AG09319 (cell line): ENCODE measurements around the gene CNOT8.
"Not testable (repeated sequence)": the region's sequence is repeated elsewhere in the genome, so short reads cannot be mapped to it uniquely, and the experiment has no call there.

Experiments
- DNase-seq: peaks from one replicate; pipeline ENCODE4 v3.0.0-alpha.2; 2010; ENCODE audit warnings: low read depth; ENCODE audit errors: extremely low read depth
- TF ChIP-seq, protein P1 (sequence below): IDR thresholded peaks from 2 replicates; pipeline ENCODE4 v1.5.1; 2011; ENCODE audit warnings: low read depth, mild to moderate bottlenecking, inconsistent platforms, low read length, moderate library complexity

The CNOT8 gene

GRCh38 chr5:154816891-154817492, 41.4 kb upstream of the CNOT8 start:
- no peak for DNase-seq
- TF ChIP-seq, protein P1, sequence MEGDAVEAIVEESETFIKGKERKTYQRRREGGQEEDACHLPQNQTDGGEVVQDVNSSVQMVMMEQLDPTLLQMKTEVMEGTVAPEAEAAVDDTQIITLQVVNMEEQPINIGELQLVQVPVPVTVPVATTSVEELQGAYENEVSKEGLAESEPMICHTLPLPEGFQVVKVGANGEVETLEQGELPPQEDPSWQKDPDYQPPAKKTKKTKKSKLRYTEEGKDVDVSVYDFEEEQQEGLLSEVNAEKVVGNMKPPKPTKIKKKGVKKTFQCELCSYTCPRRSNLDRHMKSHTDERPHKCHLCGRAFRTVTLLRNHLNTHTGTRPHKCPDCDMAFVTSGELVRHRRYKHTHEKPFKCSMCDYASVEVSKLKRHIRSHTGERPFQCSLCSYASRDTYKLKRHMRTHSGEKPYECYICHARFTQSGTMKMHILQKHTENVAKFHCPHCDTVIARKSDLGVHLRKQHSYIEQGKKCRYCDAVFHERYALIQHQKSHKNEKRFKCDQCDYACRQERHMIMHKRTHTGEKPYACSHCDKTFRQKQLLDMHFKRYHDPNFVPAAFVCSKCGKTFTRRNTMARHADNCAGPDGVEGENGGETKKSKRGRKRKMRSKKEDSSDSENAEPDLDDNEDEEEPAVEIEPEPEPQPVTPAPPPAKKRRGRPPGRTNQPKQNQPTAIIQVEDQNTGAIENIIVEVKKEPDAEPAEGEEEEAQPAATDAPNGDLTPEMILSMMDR: no peak

DNA sequence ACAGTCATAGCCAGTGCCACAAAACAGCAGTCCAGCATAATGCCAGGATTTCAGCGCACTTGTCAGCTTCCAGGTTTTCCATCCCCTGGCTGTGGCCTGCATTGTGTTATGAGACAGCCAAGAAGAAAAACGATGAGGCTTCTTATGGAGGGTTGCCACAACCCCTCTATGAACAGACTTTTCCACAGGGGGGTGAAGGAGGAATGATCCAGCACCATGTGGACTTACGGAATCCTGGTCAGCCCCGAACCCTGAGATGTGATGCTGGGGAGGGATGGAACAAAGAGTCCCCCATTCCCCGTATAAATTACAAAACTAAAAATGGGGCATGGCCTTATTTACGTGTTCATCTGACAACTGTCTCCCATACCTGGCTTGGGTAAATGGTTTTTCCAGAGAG, 40.6 kb upstream of the CNOT8 start:
- DNase-seq: no peak
- TF ChIP-seq, protein P1: no peak

GRCh38 chr5:154818471-154819116, 39.8 kb upstream of the CNOT8 start:
- no peak for DNase-seq
- TF ChIP-seq, protein P1: no peak

DNA sequence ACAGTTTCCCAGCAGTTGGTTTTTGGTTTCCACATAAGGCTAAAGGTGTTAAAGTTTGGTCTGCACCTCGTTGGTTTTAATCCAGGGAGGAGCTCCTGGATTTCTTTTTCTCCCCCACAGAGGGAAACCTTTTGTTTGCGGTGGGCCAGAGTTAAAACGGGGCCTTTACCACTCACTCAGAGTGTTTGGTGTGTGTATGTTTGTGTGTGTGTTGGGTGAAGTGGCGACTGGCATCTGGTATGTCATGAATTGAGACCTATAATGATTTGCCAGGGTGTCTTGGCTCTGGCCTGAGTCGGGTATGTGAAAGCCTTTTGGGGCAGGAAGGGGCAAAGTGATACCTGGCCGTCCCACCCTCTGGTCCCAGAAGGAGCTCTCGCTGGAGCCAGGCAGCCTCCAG, 38.9 kb upstream of the CNOT8 start:
- DNase-seq: no peak
- TF ChIP-seq, protein P1: no peak

- no peak for DNase-seq
- TF ChIP-seq, protein P1: no peak
Observed at GRCh38 chr5:154820383-154820782, 38.0 kb upstream of the CNOT8 start.

DNA sequence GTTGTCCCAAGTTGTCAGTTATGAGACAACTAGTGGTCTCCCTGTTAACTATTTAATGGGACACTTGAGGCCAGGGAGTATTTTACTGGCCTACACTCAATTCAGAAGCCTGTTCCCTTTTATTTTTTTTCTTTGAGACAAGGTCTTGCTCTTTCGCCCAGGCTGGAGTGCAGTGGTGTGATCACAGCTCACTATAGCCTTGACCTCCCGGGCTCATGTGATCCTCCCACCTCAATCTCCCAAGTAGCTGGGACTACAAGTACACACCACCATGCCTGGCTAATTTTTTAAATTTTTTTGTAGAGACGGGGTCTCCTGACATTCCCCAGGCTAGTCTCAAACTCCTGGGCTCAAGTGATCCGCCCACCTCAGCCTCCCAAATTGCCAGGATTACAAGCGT, 35.5 kb upstream of the CNOT8 start:
- DNase-seq: not testable (repeated sequence)

DNA sequence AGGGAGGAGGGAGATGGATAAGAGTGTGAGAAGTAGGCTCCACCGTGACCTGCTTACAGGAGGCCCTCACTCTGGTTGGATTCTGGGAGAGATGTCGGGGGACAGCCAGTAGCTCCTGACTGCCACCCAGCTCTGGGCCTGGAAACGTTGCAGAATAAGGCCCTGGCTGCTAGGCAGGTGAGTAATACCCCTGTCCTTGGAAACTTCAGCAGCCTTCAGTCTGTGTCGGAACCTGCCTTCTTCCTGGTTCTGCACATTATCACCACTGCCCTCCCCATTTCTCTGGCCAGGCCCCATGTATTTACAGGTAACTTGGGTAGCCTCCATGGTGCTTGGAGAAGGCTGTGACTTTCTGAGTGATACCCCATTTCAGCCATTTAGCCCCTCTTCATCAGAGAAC, 34.8 kb upstream of the CNOT8 start:
- TF ChIP-seq, protein P1: no peak
- no peak for DNase-seq

DNA sequence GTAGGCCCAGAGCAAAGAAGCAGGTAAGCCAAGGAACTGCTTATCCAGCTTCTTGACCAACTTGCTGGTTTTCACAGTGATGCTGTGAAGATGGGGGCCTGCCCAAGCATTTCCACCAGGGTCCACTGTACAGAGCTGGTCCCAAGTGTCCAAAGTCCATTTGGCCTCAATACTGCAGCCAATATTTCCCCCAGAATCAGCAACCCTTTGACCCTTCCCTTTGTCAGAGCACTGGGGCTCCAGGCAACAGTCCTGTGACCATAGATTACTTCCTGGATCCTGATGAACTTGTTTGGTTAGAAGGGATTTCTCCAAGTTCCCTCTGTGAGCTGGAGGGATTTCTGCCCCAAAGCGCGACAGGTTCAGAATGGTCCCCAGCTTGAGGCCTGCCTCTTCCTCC, 34.4 kb upstream of the CNOT8 start:
- TF ChIP-seq, protein P1: no peak
- no peak for DNase-seq
